ENCODE data around the gene NELFE. TPM values are rescaled to one million over a fixed set of nuclear protein-coding genes. Genes with fewer than 3 reads are reported as not detected.
"Not testable (repeated sequence)": the region's sequence is repeated elsewhere in the genome, so short reads cannot be mapped to it uniquely, and the experiment has no call there.

Gene NELFE
- total and polyA plus RNA-seq, 2 experiments from 2014 or later = 62.9 to 108 TPM

DNA sequence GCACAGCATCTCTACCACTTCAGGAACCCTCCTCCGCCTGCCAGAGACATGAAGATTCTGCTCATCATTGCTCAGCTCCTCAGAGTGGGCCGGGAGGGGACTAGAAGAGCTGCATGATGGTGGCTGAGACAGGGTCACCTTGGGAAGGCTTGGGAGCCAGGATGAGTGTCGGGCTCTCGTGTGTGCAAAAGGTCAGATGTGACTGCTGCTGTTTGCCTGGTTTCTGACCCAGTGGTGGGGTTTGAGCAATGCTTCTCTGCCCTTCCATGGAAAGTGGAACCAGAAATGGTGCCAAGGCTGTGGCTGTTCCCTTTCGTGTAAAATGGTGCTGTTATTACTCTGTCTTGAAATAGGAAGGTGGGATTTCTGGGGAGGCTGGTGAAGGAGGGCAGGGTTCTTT, 22.2 kb upstream of the NELFE start:
- WGBS, 2 experiments (ENCODE audit: low coverage in 1 of 2, low lambda C conversion rate in 2 of 2, missing lambda C conversion rate in 2 of 2) = no CpG with 5 or more reads among the region's 5 CpGs
- H3K79me2 ChIP-seq (ENCODE audit: insufficient read depth); H3K27me3 ChIP-seq (replicated peaks; ENCODE audit: insufficient read depth); H3K4me2 ChIP-seq (ENCODE audit: unreplicated experiment); H3K9me3 ChIP-seq (ENCODE audit: low read depth); DNase-seq; H3K27ac ChIP-seq; H3K4me1 ChIP-seq (ENCODE audit: insufficient read depth); in situ Hi-C loops (cut with MboI); H4K20me1 ChIP-seq (ENCODE audit: insufficient read depth); H3K9ac ChIP-seq; H3K9me2 ChIP-seq (ENCODE audit: insufficient read depth); H3F3A ChIP-seq (ENCODE audit: insufficient read depth); H3K4me3 ChIP-seq; H2AFZ ChIP-seq: not testable (repeated sequence)
- peaks cover 11% of the 10 kb centered on the region; the same call in 1 of the 2 replicates for H3K36me3 ChIP-seq (ENCODE audit: low read depth)

DNA sequence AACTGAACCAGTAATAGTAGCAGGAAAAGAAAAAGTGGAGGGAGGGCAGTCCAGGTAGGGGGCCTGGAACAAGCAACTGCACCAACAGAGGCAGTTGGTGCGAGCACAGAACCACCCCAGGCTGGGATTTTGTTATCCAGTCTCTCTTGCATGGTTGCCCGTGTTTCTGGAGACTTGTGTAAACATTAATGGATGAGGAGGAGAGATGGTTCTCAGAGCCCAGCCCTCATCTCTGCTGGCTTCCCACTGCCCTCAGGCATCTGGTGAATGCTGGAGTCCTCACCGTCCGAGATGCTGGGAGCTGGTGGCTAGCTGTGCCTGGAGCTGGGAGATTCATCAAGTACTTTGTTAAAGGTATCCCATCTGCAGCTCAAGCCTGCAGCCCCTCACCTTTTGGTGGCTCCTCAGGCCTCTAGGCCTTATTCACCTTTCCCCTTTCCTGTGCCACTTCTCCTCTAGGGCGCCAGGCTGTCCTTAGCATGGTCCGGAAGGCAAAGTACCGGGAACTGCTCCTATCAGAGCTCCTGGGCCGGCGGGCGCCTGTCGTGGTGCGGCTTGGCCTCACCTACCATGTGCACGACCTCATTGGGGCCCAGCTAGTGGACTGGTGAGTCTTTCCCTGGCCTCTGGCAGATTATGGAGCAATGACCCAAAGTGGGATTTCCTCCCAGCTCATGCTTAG, 21.6 kb upstream of the NELFE start:
- H4K20me1 ChIP-seq (ENCODE audit: insufficient read depth); H3K27ac ChIP-seq; H3K9me3 ChIP-seq (ENCODE audit: low read depth); H3K4me2 ChIP-seq (ENCODE audit: unreplicated experiment); H2AFZ ChIP-seq; H3K9me2 ChIP-seq (ENCODE audit: insufficient read depth); DNase-seq; H3K9ac ChIP-seq; H3K27me3 ChIP-seq (replicated peaks; ENCODE audit: insufficient read depth); in situ Hi-C loops (cut with MboI); H3K4me1 ChIP-seq (ENCODE audit: insufficient read depth); H3K4me3 ChIP-seq; H3K79me2 ChIP-seq (ENCODE audit: insufficient read depth); H3F3A ChIP-seq (ENCODE audit: insufficient read depth): not testable (repeated sequence)
- WGBS, 2 experiments (ENCODE audit: low coverage in 1 of 2, low lambda C conversion rate in 2 of 2, missing lambda C conversion rate in 2 of 2) = 90 to 94% methylated on average over 13 of the region's 13 CpGs
- H3K36me3 ChIP-seq (ENCODE audit: low read depth) = peaks cover 11% of the 10 kb centered on the region; the same call in 1 of the 2 replicates

DNA sequence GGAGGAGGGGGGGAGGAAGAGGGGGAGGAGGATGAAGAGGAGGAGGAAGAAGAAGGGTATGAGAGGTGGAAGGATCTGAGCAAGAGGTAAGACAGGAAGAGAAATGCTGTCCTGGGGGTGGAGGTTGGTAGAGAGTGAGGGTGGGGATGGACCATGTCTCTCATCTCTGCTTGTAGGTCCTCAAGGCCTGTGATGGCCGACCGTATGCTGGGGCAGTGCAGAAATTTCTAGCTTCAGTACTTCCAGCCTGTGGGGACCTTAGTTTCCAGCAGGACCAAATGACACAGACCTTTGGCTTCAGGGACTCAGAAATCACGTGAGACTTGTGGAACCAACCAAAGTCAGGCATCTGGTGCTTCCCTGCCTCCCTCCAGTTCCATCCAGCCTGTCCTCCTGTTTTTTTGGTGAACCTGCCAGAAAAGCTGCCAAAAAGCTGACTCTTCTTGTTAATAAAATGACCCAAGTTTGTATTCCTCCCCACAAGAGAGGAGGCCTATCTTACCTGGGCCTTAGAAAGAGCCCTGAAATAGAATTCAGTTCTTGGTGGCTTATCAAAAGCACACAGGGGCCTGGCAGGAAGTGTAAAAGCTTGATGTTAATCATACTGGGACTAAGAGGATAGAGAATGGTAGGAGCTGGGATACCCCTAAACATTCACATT, 20.6 kb upstream of the NELFE start:
- no peaks in the 10 kb centered on the region for H3F3A ChIP-seq (ENCODE audit: insufficient read depth)
- H3K27ac ChIP-seq = no peak overlapping the region
- H2AFZ ChIP-seq = no peak overlapping the region
- H3K4me1 ChIP-seq (ENCODE audit: insufficient read depth) = no peaks in the 10 kb centered on the region
- no peak for DNase-seq
- in situ Hi-C loops (cut with MboI) = no loop called here
- H3K4me2 ChIP-seq (ENCODE audit: unreplicated experiment) = no peak overlapping the region
- no peak overlapping the region for H3K4me3 ChIP-seq
- peaks cover 11% of the 10 kb centered on the region; the same call in 1 of the 2 replicates for H3K36me3 ChIP-seq (ENCODE audit: low read depth)
- H3K27me3 ChIP-seq (replicated peaks; ENCODE audit: insufficient read depth) = no peaks in the 10 kb centered on the region
- no peaks in the 10 kb centered on the region for H3K9me3 ChIP-seq (ENCODE audit: low read depth)
- peaks cover 19% of the 10 kb centered on the region for H3K79me2 ChIP-seq (ENCODE audit: insufficient read depth)
- no peak overlapping the region for H3K9ac ChIP-seq
- TF ChIP-seq EZH2 (IDR thresholded peaks at IDR 0.05; ENCODE audit: insufficient read depth, poor library complexity, severe bottlenecking) (no peak), EZH2phosphoT487 (IDR thresholded peaks at IDR 0.05; ENCODE audit: insufficient read depth, low read depth) (no peak)
- 97 to 100% methylated on average over 3 of the region's 3 CpGs for WGBS, 2 experiments (ENCODE audit: low coverage in 1 of 2, low lambda C conversion rate in 2 of 2, missing lambda C conversion rate in 2 of 2)
- H3K9me2 ChIP-seq (ENCODE audit: insufficient read depth) = no peaks in the 10 kb centered on the region
- no peaks in the 10 kb centered on the region for H4K20me1 ChIP-seq (ENCODE audit: insufficient read depth)

DNA sequence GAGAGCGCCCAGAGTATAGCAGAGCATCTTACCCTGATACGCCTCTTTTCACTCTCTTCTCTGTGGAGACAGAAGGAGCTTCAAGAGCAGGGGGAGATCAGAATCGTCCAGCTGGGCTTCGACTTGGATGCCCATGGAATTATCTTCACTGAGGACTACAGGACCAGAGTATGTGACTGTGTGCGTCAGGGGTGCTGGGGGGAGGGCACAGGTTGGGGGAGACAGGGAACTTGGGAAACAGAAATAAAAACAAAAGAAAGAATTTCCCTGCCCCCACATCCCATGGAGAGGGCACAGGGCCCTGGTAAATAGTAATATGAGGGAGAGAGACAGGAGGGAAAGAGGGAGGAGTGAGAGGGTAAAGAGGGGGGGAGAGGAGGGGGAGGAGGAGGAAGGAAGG, 20.1 kb upstream of the NELFE start:
- no peak overlapping the region for H2AFZ ChIP-seq
- peaks cover 24% of the 10 kb centered on the region for H3K79me2 ChIP-seq (ENCODE audit: insufficient read depth)
- no peaks in the 10 kb centered on the region for H3K9me3 ChIP-seq (ENCODE audit: low read depth)
- no peak overlapping the region for H3K9ac ChIP-seq
- no peaks in the 10 kb centered on the region for H3K9me2 ChIP-seq (ENCODE audit: insufficient read depth)
- no peak overlapping the region for H3K4me3 ChIP-seq
- H3K27me3 ChIP-seq (replicated peaks; ENCODE audit: insufficient read depth) = no peaks in the 10 kb centered on the region
- no peaks in the 10 kb centered on the region for H3K4me1 ChIP-seq (ENCODE audit: insufficient read depth)
- peaks cover 11% of the 10 kb centered on the region; the same call in 1 of the 2 replicates for H3K36me3 ChIP-seq (ENCODE audit: low read depth)
- H4K20me1 ChIP-seq (ENCODE audit: insufficient read depth) = no peaks in the 10 kb centered on the region
- TF ChIP-seq EZH2 (IDR thresholded peaks at IDR 0.05; ENCODE audit: insufficient read depth, poor library complexity, severe bottlenecking) = no peak
- no peak for TF ChIP-seq EZH2phosphoT487 (IDR thresholded peaks at IDR 0.05; ENCODE audit: insufficient read depth, low read depth)
- no peak overlapping the region for H3K4me2 ChIP-seq (ENCODE audit: unreplicated experiment)
- 86 to 89% methylated on average over 5 of the region's 5 CpGs for WGBS, 2 experiments (ENCODE audit: low coverage in 1 of 2, low lambda C conversion rate in 2 of 2, missing lambda C conversion rate in 2 of 2)
- no peak for DNase-seq
- H3K27ac ChIP-seq = no peak overlapping the region
- in situ Hi-C loops (cut with MboI) = no loop called here
- H3F3A ChIP-seq (ENCODE audit: insufficient read depth) = no peaks in the 10 kb centered on the region

All from GM23248 (cell line).